HepG2 (cell line): Measurements from ENCODE around the gene ZG16. TPM values are rescaled to one million over a fixed set of nuclear protein-coding genes. Genes with fewer than 3 reads are reported as not detected.
A peak's percentile ranks its signal among the peaks of the same experiment; 100 is the strongest.

Experiments
- ARNTL ChIP-seq: sonication (generic); formaldehyde crosslinking; IDR thresholded peaks from 2 replicates; pipeline ENCODE4 v1.4.0; 2020; ENCODE audit warnings: mild to moderate bottlenecking, missing genetic modification reagents
- MEIS1 ChIP-seq: sonication (generic); formaldehyde crosslinking; IDR thresholded peaks from 2 replicates; pipeline ENCODE4 v1.9.0; 2021; ENCODE audit warnings: mild to moderate bottlenecking, missing genetic modification reagents, moderate library complexity, borderline replicate concordance
- PAX8 ChIP-seq: sonication (generic); formaldehyde crosslinking; IDR thresholded peaks from 2 replicates; pipeline ENCODE4 v1.8.0; 2022; ENCODE audit warnings: mild to moderate bottlenecking, missing genetic modification reagents, borderline replicate concordance
- REST ChIP-seq, 2 experiments: IDR thresholded peaks; 2 replicates each; pipeline ENCODE4 v1.6.1; 2011 to 2012; ENCODE audit warnings: low read length in 2 of 2, borderline replicate concordance in 1 of 2, low read depth in 1 of 2, mild to moderate bottlenecking in 1 of 2, moderate library complexity in 1 of 2
- SNAPC2 ChIP-seq: sonication (generic); formaldehyde crosslinking; IDR thresholded peaks from 2 replicates; pipeline ENCODE4 v1.8.1; 2022; ENCODE audit warnings: mild to moderate bottlenecking, missing genetic modification reagents
- SOX5 ChIP-seq: IDR thresholded peaks from 2 replicates; pipeline ENCODE4 v1.6.1; 2016; ENCODE audit warnings: borderline replicate concordance
- SRSF4 ChIP-seq: fragments of 200-400 bp; formaldehyde crosslinking; IDR thresholded peaks from one replicate; pipeline ENCODE4 v1.6.1; 2018; ENCODE audit warnings: mild to moderate bottlenecking, low read depth, low read length, moderate library complexity; ENCODE audit not compliant: poor library complexity, severe bottlenecking
- ZBTB1 ChIP-seq: sonication (generic); formaldehyde crosslinking; IDR thresholded peaks from 2 replicates; pipeline ENCODE4 v1.4.0; 2020; ENCODE audit warnings: missing genetic modification reagents, borderline replicate concordance
- ZBTB21 ChIP-seq: sonication (generic); formaldehyde crosslinking; IDR thresholded peaks from 2 replicates; pipeline ENCODE4 v1.4.0; 2020; ENCODE audit warnings: missing genetic modification reagents
- polyA plus RNA-seq, 8 experiments: library from polyadenylated mRNA; depleted of rRNA in 3 of 8; stranded (reverse) in 7 of 8; unstranded in 1 of 8; fragments of >200 nt; fragmentation: Illumina TruSeq in 4 of 8; extraction: Trizol in 4 of 8; gene quantifications; 2 replicates each; pipeline versions ENCODE4 v1.2.1 to v1.2.3, GENCODE V29; 2011 to 2016; ENCODE audit warnings: low read depth in 4 of 8, missing spikeins in 1 of 8, mixed read lengths in 1 of 8; ENCODE audit not compliant: insufficient read depth in 1 of 8
- total RNA-seq, 5 experiments: library from RNA; depleted of rRNA; stranded (reverse); fragments of >200 nt; fragmentation: Illumina TruSeq; extraction: Trizol; gene quantifications; 2 replicates each; pipeline ENCODE4 v1.2.3, GENCODE V29; 2016; ENCODE audit warnings: low read depth in 1 of 5
- TF ChIP-seq, protein P1 (sequence below): sonication (generic); formaldehyde crosslinking; IDR thresholded peaks from 2 replicates; pipeline ENCODE4 v1.5.1; 2020; ENCODE audit warnings: missing genetic modification reagents, mild to moderate bottlenecking, borderline replicate concordance
- TF ChIP-seq, protein P2 (sequence below): sonication (generic); formaldehyde crosslinking; IDR thresholded peaks from 2 replicates; pipeline ENCODE4 v1.8.1; 2022; ENCODE audit warnings: low read depth, mild to moderate bottlenecking, missing genetic modification reagents
- TF ChIP-seq, protein P3 (sequence below): sonication (generic); formaldehyde crosslinking; IDR thresholded peaks from 2 replicates; pipeline ENCODE4 v1.9.0; 2021; ENCODE audit warnings: mild to moderate bottlenecking, missing genetic modification reagents

The ZG16 gene
- total and polyA plus RNA-seq, 2 of the 13 experiments (the other 11 are each of a cell fraction or from before 2014, with no cell fraction given) = 0.04 to 0.07 TPM

DNA sequence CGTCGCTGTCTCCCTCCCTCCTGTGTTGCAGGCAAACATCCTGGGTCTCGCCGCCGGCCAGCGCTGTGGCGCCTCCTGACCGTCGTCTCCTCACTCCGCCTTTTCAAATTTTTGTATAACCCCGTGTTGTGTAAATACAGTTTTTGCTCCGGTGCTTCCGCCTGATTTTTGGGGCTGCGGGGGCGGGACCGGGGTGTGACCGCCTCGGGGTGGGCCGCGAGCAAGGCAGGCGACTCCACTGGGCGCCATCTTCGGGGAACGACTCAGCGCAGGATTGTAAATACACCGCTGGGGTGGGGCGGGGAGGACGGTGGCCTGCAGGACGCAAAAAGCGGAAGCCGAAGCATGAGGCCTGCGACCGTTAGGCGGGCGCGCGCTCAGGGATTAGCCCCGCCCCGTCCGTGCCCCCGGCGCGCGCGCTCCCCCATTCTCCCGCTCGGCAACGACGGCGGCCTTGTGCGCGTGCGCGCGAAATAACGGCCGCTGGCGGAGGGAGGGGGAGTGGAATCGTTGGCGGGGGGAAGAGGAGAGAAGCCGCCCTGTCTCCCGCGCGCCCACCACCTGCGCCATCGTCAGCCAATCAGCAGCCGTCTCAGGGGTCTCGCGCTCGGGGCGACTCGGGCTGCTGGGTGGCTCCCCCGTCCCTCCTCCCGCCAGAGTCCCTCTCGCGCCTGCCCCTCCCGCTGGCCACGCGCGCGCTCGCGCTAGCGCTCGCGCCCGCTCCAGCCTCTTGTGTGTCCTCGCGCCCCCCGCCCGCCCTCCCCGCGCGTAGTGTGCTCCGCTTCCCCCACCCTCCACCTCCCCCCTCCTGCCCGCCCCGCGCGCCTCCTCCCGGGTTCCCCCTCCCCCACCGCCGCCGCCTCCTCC, 27.4 kb downstream of the ZG16 start (continued):
- TF ChIP-seq SNAPC2 (CRISPR knock-in tag) (peak; percentile 98), SOX5 (CRISPR knock-in tag) (peak; percentile 86), REST (IDR thresholded peaks at IDR 0.05; ENCODE audit: borderline replicate concordance in 1 of 2, low read depth in 1 of 2, low read length in 2 of 2) (peak in 1 of 2 experiments; percentile 62; a peak in 1 of 4 replicates), ARNTL (CRISPR knock-in tag) (peak; percentile 67; the same call in 1 of the 2 replicates), MEIS1 (CRISPR knock-in tag) (peak; percentile 94), ZBTB21 (CRISPR knock-in tag) (0 out of 2 replicates have a peak, but pooled peaks have one; percentile 25), ZBTB1 (no peak), PAX8 (CRISPR knock-in tag) (no peak), SRSF4 (no peak)
- TF ChIP-seq, protein P1, sequence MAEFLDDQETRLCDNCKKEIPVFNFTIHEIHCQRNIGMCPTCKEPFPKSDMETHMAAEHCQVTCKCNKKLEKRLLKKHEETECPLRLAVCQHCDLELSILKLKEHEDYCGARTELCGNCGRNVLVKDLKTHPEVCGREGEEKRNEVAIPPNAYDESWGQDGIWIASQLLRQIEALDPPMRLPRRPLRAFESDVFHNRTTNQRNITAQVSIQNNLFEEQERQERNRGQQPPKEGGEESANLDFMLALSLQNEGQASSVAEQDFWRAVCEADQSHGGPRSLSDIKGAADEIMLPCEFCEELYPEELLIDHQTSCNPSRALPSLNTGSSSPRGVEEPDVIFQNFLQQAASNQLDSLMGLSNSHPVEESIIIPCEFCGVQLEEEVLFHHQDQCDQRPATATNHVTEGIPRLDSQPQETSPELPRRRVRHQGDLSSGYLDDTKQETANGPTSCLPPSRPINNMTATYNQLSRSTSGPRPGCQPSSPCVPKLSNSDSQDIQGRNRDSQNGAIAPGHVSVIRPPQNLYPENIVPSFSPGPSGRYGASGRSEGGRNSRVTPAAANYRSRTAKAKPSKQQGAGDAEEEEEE = 0 out of 2 replicates have a peak, but pooled peaks have one; percentile 13
- TF ChIP-seq, protein P2, sequence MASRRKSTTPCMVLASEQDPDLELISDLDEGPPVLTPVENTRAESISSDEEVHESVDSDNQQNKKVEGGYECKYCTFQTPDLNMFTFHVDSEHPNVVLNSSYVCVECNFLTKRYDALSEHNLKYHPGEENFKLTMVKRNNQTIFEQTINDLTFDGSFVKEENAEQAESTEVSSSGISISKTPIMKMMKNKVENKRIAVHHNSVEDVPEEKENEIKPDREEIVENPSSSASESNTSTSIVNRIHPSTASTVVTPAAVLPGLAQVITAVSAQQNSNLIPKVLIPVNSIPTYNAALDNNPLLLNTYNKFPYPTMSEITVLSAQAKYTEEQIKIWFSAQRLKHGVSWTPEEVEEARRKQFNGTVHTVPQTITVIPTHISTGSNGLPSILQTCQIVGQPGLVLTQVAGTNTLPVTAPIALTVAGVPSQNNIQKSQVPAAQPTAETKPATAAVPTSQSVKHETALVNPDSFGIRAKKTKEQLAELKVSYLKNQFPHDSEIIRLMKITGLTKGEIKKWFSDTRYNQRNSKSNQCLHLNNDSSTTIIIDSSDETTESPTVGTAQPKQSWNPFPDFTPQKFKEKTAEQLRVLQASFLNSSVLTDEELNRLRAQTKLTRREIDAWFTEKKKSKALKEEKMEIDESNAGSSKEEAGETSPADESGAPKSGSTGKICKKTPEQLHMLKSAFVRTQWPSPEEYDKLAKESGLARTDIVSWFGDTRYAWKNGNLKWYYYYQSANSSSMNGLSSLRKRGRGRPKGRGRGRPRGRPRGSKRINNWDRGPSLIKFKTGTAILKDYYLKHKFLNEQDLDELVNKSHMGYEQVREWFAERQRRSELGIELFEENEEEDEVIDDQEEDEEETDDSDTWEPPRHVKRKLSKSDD (CRISPR knock-in tag) = peak; percentile 96
- TF ChIP-seq, protein P3, sequence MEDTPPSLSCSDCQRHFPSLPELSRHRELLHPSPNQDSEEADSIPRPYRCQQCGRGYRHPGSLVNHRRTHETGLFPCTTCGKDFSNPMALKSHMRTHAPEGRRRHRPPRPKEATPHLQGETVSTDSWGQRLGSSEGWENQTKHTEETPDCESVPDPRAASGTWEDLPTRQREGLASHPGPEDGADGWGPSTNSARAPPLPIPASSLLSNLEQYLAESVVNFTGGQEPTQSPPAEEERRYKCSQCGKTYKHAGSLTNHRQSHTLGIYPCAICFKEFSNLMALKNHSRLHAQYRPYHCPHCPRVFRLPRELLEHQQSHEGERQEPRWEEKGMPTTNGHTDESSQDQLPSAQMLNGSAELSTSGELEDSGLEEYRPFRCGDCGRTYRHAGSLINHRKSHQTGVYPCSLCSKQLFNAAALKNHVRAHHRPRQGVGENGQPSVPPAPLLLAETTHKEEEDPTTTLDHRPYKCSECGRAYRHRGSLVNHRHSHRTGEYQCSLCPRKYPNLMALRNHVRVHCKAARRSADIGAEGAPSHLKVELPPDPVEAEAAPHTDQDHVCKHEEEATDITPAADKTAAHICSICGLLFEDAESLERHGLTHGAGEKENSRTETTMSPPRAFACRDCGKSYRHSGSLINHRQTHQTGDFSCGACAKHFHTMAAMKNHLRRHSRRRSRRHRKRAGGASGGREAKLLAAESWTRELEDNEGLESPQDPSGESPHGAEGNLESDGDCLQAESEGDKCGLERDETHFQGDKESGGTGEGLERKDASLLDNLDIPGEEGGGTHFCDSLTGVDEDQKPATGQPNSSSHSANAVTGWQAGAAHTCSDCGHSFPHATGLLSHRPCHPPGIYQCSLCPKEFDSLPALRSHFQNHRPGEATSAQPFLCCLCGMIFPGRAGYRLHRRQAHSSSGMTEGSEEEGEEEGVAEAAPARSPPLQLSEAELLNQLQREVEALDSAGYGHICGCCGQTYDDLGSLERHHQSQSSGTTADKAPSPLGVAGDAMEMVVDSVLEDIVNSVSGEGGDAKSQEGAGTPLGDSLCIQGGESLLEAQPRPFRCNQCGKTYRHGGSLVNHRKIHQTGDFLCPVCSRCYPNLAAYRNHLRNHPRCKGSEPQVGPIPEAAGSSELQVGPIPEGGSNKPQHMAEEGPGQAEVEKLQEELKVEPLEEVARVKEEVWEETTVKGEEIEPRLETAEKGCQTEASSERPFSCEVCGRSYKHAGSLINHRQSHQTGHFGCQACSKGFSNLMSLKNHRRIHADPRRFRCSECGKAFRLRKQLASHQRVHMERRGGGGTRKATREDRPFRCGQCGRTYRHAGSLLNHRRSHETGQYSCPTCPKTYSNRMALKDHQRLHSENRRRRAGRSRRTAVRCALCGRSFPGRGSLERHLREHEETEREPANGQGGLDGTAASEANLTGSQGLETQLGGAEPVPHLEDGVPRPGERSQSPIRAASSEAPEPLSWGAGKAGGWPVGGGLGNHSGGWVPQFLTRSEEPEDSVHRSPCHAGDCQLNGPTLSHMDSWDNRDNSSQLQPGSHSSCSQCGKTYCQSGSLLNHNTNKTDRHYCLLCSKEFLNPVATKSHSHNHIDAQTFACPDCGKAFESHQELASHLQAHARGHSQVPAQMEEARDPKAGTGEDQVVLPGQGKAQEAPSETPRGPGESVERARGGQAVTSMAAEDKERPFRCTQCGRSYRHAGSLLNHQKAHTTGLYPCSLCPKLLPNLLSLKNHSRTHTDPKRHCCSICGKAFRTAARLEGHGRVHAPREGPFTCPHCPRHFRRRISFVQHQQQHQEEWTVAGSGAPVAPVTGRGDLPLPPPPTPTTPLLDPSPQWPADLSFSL (CRISPR knock-in tag) = no peak
